DMS53 treated with DMSO at 0.1 percent for 48 hours (cell line): ENCODE results near the gene RASGRF2.
"Not testable (repeated sequence)": the region's sequence is repeated elsewhere in the genome, so short reads cannot be mapped to it uniquely, and the experiment has no call there.

Source experiments
- DNase-seq: peaks from one replicate; lab custom pipeline; 2025; ENCODE audit not compliant: unreplicated experiment; lab: John Stamatoyannopoulos, UW

Gene RASGRF2

GRCh38 chr5:81019748-81020147 lies 59.6 kb downstream of the RASGRF2 start:
- no peak for DNase-seq

- DNase-seq, result no peak
These were observed 60.5 kb downstream of the RASGRF2 start for GRCh38 chr5:81020478-81021167.

GRCh38 chr5:81021486-81021885 lies 61.3 kb downstream of the RASGRF2 start:
- DNase-seq, result no peak

- no peak for DNase-seq
These were observed 62.0 kb downstream of the RASGRF2 start for GRCh38 chr5:81021951-81022687.

- DNase-seq, result no peak
These were observed 62.5 kb downstream of the RASGRF2 start for GRCh38 chr5:81022688-81023084.

GRCh38 chr5:81023261-81023970 lies 63.3 kb downstream of the RASGRF2 start:
- no peak for DNase-seq

- DNase-seq, result no peak
These were observed 67.4 kb downstream of the RASGRF2 start for GRCh38 chr5:81027481-81028058.

DNA sequence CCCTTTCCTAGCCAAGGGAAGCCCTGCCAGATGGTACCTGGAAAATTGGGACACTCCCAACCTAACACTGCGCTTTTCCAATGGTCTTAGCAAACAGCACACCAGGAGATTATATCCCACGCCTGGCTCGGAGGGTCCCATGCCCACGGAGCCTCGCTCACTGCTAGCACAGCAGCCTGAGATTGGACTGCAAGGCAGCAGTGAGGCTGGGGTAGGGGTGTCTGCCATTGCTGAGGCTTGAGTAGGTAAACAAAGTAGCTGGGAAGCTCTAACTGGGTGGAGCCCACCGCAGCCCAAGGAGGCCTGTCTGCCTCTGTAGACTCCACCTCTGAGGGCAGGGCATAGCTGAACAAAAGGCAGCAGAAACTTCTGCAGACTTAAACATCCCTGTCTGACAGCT lies 68.7 kb downstream of the RASGRF2 start:
- DNase-seq, result not testable (repeated sequence)

DNA sequence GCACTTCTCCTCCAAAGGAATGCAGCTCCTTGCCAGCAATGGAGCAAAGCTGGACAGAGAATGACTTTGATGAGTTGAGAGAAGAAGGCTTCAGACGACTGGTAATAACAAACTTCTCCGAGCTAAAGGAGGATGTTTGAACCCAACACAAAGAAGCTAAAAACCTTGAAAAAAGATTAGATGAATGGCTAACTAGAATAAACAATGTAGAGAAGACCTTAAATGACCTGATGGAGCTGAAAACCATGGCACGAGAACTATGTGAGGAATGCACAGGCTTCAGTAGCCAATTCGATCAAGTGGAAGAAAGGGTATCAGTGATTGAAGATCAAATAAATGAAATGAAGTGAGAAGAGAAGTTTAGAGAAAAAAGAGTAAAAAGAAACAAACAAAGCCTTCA lies 69.6 kb downstream of the RASGRF2 start:
- DNase-seq, result not testable (repeated sequence)

DNA sequence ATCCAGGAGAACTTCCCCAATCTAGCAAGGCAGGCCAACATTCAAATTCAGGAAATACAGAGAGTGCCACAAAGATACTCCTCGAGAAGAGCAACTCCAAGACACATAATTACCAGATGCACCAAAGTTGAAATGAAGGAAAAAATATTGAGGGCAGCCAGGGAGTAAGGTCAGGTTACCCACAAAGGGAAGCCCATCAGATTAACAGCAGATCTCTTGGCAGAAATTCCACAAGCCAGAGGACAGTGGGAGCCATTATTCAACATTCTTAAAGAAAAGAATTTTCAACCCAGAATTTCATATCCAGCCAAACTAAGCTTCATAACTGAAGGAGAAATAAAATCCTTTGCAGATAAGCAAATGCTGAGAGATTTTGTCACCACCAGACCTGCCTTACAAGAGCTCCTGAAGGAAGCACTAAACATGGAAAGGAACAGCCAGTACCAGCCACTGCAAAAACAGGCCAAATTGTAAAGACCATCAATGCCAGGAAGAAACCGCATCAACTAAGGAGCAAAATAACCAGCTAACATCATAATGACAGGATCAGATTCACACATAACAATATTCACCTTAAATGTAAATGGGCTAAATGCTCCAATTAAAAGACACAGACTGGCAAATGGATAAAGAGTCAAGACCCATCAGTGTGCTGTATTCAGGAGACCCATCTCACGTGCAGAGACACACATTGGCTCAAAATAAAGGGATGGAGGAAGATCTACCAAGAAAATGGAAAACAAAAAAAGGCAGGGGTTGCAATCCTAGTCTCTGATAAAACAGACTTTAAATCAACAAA lies 70.3 kb downstream of the RASGRF2 start:
- not testable (repeated sequence) for DNase-seq

DNA sequence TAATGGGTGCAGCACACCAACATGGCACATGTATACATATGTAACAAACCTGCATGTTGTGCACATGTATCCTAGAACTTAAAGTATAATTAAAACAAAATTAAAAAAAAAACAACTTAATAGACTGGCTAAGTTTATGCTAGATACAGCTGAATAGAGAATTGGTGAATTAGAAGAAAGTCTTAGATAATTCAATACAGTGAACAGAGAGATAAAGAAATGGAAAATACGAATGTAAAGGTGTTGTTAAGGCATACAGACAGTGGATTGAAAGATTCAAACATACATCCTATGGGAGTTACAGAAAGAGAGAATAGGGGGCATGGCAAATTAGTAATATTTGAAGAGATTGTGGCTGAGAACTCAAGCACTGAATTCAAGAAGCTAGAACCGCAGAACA lies 75.4 kb downstream of the RASGRF2 start:
- DNase-seq, result no peak

DNA sequence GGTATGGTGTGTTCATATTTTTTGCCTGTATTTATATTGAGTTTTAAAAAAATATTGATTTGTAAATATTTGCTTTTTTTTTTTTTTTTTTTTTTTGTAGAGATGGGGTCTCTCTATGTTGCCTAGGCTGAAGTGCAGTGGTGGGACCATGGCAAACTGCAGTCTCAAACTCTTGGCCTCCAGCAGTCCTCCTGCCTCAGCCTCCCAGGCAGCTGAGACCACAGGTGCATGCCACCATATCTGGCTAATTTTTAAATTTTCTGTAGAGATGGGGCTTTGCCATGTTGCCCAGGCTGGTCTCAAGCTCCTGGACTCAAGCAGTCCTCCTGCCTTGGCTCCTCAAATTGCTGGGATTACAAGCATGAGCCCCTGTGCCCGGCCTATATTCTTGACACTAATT lies 78.3 kb downstream of the RASGRF2 start:
- DNase-seq, result no peak

GRCh38 chr5:81044868-81045267 lies 84.7 kb downstream of the RASGRF2 start:
- DNase-seq, result no peak

DNA sequence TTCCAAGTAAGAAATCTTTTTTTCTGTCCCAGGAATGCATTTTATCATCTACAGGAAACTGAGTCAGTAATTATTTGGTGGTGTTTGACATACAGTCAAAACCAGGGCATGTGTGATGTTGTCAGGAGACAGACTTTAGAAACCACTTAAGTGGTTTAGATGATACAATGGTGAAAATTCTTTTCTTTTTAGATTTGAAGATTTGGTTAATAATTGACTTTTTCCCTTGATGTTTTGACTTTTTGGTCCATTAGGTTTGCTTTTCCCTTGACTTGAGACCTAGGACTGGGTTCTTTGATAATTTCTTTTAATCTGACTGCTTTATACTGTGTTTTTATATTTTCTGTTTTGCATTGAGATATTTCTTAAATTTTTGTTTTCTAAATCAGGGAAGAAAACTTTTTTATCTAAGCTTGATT lies 85.2 kb downstream of the RASGRF2 start:
- no peak for DNase-seq

DNA sequence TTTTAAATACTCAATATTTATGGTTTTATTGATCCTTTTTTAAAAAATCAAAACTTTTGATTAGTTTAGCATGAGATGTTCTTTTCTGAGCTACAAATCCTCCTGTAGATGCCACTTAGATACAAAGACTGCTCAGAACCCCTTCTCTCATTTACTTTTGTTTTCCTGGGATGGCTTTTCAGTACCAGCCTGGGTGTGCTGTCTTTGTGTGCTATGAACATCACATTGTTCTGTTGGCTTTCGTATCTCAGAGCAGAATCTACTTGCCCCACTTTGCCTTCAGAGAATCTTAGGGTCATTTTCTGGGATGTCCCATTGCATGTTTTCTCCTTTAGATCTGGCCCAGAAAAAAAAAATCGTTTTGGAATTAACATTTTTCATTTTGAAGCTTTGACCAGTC lies 85.9 kb downstream of the RASGRF2 start:
- DNase-seq, result no peak

DNA sequence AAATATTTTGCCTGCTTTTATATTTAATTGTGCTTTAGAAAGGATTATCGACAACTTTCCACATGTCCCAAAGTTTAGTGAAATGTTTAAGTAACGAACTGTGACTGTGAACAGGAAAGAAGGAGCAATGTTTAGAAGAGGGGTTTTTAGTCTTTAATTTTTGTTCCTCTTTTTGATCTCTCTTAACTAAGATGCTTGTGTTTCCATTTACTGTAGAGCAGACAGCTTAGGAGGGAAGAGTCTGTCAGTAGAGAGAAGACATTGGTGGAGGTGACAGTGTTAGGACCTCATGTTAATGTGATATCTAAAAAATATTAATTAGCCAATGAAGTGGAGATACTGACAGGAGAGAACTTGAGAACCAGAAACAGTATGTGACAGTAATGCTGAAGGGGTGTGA lies 92.2 kb downstream of the RASGRF2 start:
- DNase-seq, result no peak

DNA sequence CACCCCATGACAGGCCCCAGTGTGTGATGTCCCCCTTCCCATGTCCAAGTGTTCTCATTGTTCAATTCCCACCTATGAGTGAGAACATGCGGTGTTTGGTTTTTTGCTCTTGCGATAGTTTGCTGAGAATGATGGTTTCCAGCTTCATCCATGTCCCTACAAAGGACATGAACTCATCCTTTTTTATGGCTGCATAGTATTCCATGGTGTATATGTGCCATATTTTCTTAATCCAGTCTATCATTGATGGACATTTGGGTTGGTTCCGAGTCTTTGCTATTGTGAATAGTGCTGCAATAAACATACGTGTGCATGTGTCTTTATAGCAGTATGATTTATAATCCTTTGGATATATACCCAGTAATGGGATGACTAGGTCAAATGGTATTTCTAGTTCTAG lies 93.1 kb downstream of the RASGRF2 start:
- not testable (repeated sequence) for DNase-seq

- no peak for DNase-seq
These were observed 98.0 kb downstream of the RASGRF2 start for GRCh38 chr5:81058121-81058520.

DNA sequence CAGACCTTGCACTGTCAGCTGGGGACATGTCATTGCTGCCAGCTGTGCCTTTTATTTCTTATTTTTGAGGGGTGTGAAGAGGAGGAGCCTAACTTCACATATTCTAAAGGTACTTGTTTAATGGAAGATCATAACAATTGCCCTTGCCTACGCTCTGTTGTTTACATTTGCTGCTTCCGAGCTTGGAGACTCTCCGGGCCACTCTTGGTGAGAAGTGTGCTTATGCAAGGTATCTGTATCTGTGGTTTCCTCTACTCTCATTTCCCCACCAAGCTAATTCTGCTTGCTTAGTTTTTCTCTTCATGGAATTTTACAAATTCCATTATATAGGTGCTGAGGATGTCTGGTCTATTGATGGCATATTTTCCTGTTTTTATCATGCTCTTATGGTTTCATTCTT lies 105.3 kb downstream of the RASGRF2 start:
- no peak for DNase-seq

- no peak for DNase-seq
These were observed 105.9 kb downstream of the RASGRF2 start for GRCh38 chr5:81066102-81066501.

GRCh38 chr5:81067406-81067805 lies 107.2 kb downstream of the RASGRF2 start:
- no peak for DNase-seq
